OCI-LY3 (cell line): ENCODE measurements around the gene VAC14.

Experiments used
- CTCF ChIP-seq: fragments of 200-600, 300-600 bp; sonication (generic); IDR thresholded peaks from 2 replicates; pipeline ENCODE4 v1.5.1; 2014; ENCODE audit warnings: antibody characterized with exemption, low read length, low read depth
- EZH2phosphoT487 ChIP-seq: fragments of 200-600 bp; shearing (Covaris generic); IDR thresholded peaks from 2 replicates; pipeline ENCODE4 v1.6.1; 2018; ENCODE audit warnings: antibody characterized with exemption, mixed run types, low read depth

DNA sequence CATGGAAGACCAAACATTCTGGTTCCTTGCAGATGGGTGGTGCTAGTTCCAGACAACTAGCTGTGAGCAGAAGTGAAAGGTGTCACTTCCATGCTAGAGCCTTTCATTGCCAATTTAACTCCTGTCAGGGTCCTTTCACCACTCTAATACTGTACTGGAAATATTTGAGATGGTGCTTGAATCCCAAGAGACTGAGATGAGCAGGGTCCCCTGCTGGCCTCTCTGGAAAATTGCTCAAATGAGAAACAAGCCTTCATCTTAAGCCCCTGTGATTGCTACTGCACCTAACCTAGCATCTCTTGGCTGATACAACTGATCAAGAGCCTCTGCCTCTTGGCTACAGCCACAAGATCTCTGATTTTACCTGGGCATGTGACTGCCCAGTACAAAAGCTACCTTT is 7.4 kb upstream of the VAC14 start:
- no peak for TF ChIP-seq EZH2phosphoT487
- TF ChIP-seq CTCF: peak; percentile 22; the same call in 1 of the 2 replicates
